ENCODE results near the gene A2M. TPM values are rescaled to one million over a fixed set of nuclear protein-coding genes. Genes with fewer than 3 reads are reported as not detected.

The A2M gene
- total RNA-seq, 1 donor from 2014 or later = 0.17 TPM

DNA sequence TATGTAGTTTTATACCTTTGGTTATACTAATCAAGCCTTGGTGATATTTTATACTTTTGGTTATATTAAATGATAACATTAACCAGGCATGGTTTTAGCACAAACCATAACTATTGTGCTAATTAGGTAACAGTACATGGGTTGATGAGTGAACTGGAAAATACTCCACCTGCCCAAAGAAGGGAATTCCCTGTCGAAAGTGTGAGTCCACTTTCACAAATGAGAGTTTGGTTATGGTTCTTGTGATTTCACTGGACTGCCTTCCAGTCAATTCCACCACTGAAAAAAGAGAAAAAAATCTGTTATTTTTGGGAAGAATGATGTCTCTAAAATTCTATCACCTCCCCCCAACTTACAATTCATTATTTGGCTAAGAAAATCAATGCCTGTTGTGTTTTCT is 9.7 kb downstream of the A2M start:
- DNase-seq (ENCODE audit: low read depth) = no peak
- no peak overlapping the region for H3K4me3 ChIP-seq (ENCODE audit: low read depth, low read length)
- TF ChIP-seq, protein P1, sequence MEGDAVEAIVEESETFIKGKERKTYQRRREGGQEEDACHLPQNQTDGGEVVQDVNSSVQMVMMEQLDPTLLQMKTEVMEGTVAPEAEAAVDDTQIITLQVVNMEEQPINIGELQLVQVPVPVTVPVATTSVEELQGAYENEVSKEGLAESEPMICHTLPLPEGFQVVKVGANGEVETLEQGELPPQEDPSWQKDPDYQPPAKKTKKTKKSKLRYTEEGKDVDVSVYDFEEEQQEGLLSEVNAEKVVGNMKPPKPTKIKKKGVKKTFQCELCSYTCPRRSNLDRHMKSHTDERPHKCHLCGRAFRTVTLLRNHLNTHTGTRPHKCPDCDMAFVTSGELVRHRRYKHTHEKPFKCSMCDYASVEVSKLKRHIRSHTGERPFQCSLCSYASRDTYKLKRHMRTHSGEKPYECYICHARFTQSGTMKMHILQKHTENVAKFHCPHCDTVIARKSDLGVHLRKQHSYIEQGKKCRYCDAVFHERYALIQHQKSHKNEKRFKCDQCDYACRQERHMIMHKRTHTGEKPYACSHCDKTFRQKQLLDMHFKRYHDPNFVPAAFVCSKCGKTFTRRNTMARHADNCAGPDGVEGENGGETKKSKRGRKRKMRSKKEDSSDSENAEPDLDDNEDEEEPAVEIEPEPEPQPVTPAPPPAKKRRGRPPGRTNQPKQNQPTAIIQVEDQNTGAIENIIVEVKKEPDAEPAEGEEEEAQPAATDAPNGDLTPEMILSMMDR (conservative IDR thresholded peaks at IDR 0.05; ENCODE audit: low read depth, low read length) = no peak

DNA sequence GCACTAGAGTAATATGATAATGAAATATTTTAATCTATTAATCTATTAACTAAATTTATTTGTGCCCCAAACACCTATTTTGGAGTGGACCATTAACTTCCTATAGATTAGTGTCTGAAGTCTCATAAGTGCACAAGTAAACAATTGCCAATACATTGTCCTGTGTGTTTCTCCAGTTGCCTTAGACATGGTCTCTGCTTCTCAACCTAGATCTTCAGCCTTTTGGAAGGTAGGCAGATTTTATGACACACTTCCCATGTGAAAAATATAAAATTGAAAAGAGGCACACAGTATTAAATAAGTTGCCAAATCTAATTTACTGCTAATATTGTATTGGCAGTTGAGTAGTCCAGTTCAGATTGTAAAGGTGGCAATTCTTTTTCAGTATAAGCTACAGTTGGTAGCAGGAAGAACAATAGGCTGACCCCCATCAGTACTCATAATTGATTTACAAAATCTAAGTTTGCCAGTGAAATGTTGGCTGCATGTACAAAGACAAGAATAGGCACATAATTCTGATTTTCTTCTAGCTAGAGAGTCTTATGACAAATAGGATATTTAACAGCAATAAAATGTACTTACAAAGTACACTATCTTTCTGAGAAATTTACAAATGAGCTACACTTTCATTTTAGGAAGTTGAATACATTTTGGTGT is 10.8 kb downstream of the A2M start:
- DNase-seq (ENCODE audit: low read depth) = no peak
- H3K4me3 ChIP-seq (ENCODE audit: low read depth, low read length) = no peak overlapping the region
- TF ChIP-seq, protein P1 (conservative IDR thresholded peaks at IDR 0.05; ENCODE audit: low read depth, low read length) = no peak

DNA sequence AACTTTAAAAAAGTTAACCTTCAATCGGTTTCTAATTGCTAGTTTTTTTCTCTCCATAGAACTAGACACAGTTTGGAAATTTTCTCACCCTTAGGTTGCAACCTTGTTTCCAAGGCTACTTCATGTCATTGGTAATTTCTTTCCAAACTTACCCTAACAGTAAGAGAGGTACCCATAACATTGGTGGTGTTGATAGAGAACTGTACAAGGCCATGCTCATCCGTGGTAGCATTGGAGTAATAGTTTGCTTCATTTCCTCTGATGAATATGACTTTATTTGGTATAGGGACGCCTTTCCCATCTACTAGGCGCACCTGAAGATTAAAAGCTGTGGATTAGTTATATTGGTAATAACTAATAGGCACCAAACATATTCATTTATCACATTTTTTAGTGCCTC is 11.6 kb downstream of the A2M start:
- no peak overlapping the region for H3K4me3 ChIP-seq (ENCODE audit: low read depth, low read length)
- DNase-seq (ENCODE audit: low read depth) = no peak
- TF ChIP-seq, protein P1 (conservative IDR thresholded peaks at IDR 0.05; ENCODE audit: low read depth, low read length) = no peak

DNA sequence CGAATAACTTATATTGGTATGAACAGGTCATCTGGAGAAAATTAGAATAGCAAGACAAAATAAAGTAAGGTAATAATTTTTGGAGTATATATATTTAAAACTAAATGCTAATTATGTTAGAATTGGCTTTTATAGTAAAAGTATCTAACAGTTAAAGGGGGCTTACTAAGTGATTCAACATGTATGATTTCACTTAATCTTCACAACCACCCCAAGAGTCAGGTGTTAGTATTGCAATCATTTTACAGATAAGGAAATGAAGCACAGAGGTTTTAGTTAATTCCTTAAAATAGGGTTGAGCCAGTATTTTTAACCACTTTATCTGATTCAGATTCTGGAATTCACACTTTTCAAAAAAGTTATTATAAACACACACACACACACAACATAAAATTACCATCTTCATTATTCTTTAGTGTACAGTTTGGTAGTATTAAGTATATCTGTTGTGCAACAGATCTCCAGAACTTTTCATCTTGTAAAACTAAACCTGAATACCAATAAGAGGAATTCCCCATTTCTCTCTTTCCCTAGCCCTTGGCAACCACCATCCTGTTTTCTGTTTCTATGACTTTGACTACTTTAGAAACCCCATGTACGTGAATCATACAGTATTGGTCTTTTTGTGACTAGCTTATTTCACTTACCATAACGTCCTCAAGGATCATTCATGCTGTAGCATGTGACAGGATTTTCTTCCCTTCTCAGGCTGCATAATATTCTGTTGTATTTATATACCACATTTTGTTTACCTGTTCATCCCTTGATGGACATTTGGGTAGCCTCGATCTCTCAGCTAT is 12.5 kb downstream of the A2M start:
- DNase-seq (ENCODE audit: low read depth) = no peak
- no peak overlapping the region for H3K4me3 ChIP-seq (ENCODE audit: low read depth, low read length)
- TF ChIP-seq, protein P1 (conservative IDR thresholded peaks at IDR 0.05; ENCODE audit: low read depth, low read length) = no peak

DNA sequence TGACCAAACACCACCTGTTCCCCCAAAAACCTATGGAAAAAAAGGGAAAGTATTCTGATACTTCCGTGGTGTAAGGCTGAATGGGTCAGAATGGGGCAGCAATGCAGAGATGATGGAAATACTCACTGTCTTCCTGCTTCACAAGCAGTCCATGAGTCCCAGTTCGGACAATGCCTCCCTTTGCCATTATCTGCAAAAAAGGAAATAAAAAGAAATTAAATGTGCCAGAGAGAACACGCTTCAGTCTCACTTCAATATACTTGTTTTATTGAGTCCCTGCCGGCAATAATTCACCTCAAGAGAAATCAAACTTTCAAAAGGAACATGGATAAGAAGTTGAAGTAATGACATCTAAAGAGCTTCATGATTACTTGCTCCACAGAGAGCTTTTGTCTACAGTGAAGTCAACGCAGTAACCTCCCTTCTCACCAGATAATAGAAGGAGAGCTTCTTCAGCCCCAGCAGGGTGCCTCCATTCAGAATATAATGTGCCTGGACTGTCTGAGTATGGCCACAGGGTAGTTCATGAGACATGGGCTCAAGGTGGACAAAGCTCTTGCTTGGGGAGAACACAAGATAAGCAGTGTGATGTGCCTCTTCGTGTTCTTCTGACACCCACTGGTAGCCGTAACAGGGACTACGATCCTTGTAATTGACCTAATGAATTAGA is 14.6 kb downstream of the A2M start:
- no peak for DNase-seq (ENCODE audit: low read depth)
- no peak overlapping the region for H3K4me3 ChIP-seq (ENCODE audit: low read depth, low read length)
- TF ChIP-seq, protein P1 (conservative IDR thresholded peaks at IDR 0.05; ENCODE audit: low read depth, low read length) = no peak

DNA sequence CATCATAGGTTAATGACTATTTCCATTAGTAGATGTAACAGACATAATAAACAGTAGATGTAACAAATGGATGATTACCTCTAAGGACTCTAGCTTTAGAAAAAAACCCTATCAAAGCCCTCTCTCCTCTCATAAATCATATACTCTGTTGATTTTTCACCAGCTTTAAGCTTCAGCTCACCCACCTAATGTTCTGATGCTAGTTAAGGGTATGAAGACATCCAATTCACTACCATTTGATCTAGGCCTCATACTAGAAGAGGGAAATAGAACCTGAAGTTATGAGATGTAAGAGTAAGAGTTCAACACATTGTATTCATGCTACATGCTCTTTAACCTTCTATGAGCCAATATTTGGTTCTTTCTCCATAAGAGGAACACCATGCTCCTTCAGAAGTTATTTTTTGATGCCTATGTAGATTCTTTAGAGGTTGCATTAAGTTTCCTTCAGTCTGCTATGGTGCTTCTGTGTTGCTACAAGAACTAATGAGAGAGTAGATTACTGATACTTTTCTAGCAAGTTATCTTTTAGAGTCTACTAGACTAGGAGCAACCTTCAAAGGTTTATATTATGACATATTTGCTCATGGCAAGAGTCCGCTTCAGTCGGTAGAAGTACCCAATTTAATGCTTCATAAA is 16.0 kb downstream of the A2M start:
- DNase-seq (ENCODE audit: low read depth) = no peak
- H3K4me3 ChIP-seq (ENCODE audit: low read depth, low read length) = no peak overlapping the region
- TF ChIP-seq, protein P1 (conservative IDR thresholded peaks at IDR 0.05; ENCODE audit: low read depth, low read length) = no peak

All from epithelial cell of proximal tubule (primary cell).